Amniotic epithelial cell (primary cell): ENCODE measurements around the gene MAMDC2.
A peak's percentile ranks its signal among the peaks of the same experiment; 100 is the strongest.
"Not testable (repeated sequence)": the region's sequence is repeated elsewhere in the genome, so short reads cannot be mapped to it uniquely, and the experiment has no call there.

Experiments
- DNase-seq: peaks from one replicate; pipeline ENCODE4 v3.0.0-alpha.2; 2010; ENCODE audit warnings: low read depth

The MAMDC2 gene

DNA sequence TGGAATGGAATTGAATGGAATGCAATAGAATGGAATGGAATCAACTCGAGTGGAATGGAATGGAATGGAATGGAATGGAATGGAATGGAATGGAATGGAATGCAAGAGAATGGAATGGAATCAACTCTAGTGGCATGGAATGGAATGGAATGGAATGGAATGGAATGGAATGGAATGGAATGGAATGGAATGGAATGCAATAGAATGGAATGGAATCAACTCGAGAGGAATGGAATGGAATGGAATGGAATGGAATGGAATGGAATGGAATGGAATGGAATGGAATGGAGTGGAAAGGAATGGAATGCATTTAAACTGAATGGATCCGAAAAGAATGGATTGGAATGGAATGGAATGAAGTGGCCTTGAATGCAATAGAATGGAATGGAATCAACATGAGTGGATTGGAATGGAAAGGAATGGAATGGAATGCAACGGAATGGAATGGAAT is 5.5 kb upstream of the MAMDC2 start:
- DNase-seq = not testable (repeated sequence)

DNA sequence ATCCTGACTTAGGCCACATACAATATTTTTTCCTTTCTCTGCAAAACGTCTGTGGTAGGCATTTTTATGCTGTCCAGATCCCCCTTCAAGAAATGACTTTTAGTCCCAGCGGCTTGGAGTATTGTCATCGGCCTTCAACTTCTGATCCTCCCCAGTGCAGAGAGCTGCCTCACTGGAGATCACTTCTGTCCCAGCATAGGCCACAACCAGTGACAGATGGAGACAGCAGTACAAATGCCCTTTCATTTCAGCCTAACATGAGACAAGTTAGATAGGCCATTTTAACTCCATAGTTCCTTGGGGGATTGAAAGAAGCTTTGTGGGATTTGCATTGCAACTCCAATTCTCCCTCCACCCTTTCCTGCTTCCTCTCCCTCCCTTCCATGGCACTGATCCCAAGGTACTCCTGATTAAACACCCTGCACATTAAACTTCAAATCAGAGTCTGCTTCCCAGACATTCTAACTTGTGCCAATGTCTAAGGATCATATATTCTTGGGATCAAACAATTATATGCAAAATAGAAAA is 3.2 kb upstream of the MAMDC2 start:
- DNase-seq = no peak

DNA sequence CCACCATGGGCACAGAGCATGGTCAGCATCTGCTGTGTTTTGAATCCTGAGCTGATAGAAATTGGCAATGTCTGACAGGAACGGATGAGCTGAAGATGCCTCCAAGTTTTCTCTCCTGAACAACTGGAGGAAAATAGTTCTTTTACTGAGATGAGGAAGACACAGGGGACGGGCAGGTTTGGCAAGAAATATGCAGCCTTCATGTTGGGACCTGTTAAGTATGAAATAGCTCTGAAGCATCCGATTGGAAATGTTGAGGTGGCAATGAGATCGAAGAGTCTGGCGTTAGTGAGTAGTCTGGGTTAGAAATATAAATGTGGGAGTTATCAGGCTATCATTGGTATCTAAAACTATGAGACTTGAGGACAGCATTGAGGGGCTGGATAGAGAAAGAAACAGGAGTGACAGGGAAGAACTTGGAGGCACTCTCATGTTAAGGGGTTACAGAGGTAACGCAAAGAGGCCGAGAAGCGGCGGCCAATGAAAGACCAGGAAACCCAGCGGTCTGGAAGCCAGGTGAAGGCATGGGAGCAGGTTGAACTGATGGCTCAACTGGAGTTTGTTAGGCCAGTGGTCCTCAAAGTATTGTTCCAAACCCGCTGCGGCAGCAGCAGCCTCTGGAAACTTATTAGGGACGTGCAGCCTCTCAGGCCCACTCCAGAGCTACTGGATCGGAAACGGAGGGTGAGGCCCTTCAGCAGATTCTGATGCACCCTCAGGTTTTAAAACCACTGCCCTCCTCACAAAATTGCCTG is 1.0 kb upstream of the MAMDC2 start:
- DNase-seq = no peak

DNA sequence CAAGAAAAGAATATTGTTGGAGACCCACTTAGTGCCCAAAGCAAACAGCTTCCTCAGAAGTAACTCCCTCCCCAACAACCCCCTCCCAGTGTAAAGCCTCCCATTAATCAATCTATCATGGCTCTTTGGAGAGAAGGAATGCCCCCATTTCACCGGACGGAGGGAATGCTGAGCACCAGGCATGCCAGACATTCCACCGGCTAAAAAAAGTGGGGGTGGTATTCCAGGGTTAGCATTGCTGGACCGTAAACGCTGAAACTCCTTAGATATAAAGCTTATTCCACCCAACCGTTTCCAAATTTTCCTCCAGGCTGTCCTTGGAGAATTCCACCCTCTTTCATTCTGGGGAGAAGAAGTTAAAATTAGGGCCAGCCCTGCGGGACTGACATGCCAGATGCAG is 363 bp upstream of the MAMDC2 start:
- no peak for DNase-seq

DNA sequence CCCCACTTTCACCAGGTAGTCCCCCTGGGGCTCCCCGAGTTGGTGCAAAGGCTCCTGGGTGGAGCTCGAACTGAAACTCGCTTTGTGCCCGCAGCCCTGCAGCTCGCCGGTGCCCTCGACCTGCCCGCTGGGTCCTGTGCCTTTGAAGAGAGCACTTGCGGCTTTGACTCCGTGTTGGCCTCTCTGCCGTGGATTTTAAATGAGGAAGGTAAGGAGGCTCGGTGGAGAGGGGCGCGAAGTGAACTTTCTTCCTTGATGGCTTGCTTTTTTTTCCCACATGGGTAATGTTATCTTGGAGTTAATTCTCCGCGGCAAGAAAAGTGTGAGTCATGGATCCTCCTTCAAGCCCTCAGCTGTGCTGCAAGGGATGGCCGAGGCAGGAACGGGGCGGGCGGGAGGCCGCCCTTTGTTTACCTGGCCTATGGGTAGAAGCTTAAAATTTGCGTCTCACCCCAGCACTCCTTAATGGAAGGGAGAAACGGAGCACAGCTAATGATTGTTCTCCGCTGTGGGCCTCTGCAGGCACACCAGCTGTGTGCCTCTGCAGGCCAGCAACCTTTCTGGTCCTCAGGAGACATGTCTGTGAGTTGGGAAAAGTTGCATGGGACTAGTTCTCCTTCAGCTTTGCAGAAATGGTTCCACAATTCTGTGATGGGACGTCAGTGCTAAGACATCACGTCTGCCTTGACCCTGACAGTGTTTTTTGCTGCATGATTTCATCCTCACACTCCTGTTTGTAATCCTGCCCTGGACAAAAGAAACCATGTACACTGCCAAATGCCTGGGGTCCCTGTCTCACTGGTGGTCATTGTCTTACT is 1.1 kb downstream of the MAMDC2 start:
- peak; percentile 71 for DNase-seq

DNA sequence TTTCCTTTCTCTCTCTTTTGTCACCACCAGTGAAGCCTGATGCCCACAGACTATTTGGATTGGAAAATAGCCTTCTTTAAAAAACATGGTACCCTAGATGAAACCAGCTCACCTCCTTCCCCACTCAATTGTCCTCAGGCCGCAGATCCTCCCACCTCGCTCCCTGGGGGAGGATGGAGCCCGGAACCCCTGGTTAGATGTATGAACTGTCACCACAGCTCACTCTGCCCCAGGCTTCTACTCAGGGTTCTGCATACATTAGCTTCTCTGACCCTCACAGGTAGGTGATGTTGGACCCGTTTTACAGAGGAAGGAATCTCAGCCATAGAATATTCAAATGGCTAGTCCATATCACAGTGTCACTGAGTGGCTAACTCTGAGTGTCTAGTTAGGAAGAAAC is 1.8 kb downstream of the MAMDC2 start:
- no peak for DNase-seq

DNA sequence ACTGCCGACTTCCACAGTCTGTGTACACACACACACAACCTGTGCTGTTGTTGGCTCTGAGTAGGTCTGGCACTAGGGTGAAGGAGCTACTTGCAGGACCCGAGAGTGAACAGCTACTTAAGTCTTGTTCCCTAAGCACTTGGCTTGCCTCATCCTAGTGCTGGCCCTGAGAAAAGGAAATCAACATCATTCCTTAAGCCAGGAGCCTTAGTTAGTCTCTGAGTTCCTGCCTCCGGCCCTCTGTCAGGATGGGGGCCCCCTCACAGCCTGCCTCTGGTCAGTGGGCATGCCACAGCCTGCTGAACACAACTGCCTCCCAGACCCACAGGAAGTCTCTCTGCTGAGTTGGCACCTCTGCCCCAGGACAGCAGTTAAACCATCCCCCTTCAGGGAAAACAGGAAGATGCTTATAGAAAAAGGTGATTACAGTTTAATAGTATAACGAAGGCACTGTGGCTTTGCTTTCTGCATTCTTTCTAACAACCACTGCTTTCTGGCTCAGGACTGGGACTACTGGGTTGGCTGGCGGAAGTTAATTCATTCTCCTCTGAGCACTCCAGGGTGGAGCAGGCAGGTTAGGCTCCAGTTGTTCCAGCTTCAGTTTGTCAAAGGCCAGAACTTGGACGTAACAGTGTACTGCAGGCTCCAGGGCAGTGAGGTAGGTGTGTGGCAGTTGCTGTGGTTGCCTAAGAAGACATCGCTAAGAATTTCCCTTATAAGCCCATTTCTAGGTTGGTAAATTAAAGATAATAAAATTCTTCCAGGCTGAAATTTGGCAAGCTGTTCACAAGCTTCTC is 2.8 kb downstream of the MAMDC2 start:
- peak; percentile 38 for DNase-seq

DNA sequence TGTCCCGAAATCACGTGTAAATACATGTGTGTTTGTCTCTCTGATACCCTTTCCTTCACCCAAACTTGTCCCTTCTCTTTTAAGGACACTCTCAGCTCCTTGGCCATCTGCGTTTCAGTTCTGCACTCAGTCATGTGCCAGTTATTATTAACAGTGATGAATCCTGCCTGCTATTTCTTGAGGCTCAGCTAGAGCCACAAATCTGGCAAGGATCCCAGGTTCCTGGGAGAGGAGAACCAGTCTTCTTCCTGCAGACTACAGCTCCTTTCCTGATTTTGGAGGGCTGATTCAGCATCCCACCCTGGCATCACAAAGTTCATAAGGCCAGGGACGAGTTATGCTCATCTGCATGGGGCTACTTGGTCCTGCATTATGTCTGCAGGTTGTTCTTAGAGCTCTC is 5.6 kb downstream of the MAMDC2 start:
- DNase-seq = peak; percentile 82

DNA sequence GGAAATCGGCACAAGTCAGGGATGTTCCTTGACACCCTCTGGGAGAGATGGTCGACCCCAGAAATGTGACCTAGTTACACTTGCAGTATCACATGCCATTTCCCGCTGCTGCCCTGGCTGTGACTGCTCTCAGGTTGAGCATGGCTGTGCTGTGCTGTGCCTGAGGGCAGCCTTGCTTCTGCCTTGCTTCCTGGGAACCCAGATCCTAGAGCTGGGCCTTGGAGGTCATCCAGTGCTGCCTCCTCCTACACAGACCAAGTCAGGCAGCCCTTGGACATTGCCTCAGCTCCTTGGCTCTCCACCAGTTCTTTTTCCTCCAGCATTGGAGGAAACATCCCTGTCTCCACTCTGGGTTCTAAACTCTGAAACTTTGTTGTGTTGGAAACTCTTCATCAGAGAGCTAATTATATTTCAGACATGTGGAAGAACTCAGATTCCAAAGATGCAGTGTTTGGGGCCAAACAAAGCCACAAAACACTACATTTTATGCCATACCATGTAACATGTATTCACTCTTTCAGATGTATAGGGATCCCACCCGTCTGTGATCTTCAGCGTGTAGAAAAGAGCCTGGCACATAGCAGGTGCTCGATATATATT is 6.1 kb downstream of the MAMDC2 start:
- peak; percentile 91 for DNase-seq

DNA sequence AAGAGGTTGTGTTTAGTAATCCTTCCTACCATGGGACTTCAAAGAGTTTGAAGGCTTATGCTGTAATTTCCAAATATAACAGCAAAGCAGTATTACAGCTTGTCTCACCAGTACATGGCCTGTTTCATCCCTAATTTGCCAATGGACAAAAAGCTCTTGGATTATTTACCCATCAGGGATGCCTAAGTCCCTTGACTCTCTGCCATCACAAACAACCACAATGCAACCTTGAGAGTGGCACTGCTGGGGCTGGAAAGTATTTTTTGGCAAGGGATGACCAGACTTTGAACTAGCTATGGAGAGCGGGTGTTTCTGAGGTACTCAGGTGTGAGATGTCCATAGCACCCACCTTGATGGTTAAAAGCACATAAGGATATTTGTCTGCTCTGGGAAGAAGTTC is 9.1 kb downstream of the MAMDC2 start:
- no peak for DNase-seq

DNA sequence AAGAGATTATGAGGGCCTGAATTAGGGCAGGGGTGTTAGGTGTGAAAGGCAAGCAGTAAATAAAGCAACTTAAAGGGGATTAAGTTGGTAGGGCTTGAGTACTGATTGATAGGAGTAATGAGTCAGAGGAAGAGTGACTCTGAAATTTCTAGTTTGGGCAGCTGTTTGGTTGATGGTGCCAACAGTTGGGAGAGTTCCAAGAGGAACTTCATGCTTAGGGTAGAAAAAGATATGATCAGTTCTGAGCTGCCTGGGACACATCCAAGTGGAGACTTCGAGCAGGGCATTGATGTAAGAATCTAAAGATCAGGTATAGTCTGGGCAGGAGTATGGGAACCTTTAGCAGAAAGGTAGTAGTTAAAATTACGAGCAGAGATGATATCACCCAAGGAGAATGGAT is 10.2 kb downstream of the MAMDC2 start:
- no peak for DNase-seq

DNA sequence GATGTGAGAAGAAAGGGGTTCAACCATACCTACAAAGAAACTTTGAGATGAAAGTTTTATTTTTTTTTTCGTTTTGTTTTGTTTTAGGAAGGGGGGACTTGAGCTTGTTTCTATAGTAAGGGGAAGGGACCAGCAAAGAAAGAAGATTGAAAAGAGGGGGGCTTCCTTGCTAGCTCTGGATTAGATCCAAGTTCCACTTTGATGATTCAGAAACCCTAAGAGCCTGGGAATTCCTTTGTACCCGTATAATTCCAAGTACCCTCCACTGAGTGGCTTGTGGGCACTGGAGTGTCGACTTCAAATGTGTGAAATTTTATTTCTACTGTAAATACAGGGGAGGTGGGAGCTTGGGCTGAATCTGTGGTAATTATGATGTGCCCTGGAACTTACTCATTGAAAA is 10.9 kb downstream of the MAMDC2 start:
- no peak for DNase-seq

DNA sequence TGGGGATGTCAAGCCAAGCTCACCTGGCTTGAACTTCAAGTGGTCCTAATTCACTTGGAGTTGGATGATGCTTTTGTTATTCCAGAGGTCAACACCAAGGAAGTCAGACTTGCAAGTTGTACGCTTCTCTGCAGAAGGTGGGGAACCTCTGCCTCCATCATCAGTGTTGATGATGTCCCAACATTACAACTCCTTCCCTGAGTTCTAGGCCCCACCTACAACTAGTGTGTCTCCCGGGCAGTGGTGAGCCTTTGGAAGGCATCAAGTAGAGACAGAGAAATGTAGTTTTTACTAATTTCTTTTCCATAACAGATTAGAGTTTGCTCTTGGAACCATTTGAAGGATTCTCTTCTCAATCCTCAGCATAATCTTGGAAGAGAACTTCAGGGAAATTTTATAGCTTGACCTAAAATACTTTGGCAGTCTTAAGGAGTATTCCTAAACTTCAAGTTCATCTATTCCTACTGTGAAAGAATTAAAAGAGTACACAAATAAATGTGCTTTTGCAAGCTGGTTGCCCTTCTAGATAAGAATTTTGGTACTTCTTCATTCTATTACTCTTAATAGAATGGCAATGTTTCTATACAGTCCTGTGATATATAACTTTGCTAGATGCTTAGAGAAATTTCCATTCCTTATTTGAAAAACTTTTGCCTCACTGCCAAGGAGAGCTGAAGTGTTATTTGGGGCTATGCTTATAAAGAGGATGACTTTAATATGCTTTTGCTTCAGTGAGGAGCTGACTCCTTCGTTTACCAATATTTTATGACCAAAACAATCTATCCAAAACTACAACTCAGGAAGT is 12.0 kb downstream of the MAMDC2 start:
- no peak for DNase-seq

DNA sequence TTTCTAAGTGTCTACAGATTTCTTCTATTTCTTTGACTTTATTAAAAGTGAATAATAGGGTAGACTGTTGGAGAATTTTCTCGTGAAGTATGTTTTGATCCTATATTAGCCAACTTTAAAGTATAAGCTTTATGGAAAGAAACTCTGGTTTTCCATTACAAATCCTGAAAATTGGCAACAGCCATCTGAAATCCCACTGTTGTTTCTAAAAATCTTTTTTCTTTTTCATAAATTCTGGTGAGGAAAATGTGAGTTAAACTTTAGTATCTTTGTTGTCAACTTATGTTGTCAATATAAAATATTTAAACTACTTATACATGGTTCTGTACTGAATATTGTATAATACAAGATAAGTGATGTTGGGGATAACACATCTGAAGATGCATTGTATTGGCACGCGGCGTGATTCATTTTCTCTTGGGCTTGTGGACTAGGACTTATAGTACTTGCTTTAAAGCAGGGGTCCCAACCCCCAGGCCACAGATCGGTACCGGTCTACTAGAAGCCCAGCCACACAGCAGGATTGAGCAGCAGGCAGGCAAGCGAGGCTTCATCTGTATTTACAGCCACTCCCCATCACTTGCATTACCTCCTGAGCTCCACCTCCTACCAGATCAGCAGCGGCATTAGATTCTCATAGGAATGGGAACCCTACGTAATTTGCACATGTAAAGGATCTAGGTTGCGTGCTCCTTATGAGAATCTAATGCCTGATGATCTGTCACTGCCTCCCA is 12.7 kb downstream of the MAMDC2 start:
- no peak for DNase-seq

DNA sequence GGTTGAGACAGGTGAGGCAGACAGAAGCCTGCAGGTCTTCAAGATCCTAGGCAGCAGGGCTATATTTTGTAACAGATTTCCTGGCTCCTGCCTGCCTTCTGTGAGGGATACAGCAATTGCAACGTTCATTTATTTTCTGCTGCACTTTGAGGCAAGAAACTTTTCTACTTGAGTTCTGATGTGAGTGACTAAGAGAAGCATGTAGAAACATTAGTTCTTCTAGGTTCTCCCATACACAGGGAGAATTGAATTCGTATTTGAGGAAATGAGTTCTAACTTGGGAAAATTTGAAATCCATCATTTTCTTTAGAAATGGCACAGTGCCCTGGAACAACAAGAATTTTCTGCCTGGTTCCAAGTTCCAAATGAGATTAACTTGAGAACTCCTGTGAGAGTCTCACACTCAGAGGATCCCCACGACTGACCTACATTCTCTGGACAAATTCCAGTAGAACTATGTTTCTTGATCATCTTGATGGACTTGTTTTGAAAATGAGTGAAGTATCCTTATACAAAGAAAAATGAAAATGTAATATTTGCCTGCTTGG is 15.0 kb downstream of the MAMDC2 start:
- no peak for DNase-seq

DNA sequence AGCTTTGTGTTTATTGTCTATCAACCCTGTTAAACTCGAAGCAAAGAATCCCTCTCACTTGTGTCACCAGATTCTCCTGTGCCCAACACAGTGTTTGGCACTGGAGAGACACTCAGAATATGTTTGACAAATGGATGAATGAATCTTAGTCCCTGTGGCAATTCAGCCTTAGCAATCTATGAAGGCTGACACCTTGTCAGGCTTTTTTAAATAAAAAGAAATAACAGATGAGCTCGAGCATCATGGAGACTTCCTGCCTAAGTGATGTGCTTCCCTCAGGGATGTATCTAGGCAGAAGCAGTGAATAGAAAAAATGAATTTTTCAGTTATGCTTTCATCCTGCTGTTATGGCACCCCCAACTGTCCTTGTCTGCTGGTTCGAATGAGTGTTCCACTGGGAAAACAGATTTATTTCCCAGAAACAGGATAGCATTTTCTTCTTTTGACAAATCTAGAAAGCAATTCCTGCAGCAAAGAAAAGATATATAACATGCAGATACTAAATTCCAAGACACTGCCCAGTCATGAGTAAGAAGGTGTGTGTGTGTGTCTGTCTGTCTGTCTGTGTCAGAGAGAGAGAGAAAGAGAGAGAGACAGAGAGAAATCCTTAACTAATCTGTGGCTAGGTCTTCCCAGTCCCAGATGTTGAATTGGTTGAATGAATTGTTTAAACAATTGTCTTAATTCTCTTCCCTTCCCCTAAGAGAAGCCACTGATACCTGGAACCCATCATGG is 16.7 kb downstream of the MAMDC2 start:
- DNase-seq = no peak

DNA sequence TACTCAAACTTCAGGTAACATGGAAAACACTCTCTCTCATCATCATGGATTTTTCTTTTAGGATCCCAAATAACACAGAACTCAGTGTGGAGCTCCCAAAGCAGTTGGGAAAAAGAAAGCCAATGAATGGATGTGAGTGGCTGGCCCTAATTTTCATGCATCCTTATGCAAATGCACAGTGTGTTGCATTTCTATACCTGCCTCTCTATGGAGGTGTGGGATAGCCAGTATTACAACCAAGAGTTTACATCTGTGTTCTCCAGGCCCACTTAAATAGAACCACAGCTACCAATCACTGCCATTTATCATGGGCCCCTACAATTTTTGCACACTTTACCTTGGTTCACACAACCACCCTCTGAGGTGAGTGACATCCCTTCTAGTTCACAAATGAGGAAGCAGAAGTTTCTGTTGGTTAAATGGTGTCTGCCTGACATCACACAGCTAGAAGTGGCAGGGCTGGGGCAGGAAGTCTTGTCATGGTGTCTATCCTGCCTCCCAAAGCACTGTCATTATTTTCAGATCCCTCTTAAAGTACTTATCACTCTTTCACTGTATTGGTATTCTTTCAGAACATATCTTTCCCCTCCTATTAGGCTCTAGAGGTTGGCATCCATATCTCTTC is 17.3 kb downstream of the MAMDC2 start:
- no peak for DNase-seq

DNA sequence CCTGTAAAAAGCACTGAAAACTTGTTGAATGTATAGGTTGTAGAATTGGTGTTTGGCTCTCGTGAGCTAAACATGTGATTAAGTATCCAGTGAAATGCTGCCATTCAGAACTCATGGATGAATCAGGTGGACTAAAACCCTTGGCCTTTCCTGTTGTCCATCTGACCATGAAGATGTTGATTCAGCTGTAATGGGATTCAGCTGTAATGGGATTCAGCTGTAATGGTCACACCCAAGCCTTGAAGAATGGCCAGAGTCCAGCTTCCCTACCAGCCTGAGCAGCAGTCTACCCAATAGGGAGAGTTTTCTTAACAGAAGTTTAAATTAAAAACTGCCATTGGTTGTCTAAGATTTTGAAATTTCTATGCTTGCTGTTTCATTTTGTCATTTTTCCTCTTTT is 18.1 kb downstream of the MAMDC2 start:
- no peak for DNase-seq

DNA sequence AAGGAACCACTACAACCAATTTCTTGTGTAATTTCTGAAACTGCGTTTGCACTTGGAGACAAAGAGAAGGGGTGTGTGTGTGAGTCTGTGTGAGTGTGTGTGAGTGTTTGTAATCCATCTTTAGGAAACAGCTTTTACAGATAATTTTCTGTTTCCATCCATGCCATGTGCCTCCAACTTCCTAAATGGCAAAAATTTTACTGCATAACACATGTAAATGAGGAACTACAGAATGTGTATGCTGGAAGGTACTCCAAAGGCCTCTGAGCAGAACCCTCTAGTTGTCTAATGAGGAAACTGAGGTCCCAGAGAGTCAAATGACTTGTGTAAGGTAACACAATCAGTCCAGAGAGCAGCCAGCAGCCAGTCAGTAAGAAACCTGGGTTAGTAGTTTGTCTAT is 20.8 kb downstream of the MAMDC2 start:
- no peak for DNase-seq
